ENCODE measurements around the gene TMEM171.

The TMEM171 gene

DNA sequence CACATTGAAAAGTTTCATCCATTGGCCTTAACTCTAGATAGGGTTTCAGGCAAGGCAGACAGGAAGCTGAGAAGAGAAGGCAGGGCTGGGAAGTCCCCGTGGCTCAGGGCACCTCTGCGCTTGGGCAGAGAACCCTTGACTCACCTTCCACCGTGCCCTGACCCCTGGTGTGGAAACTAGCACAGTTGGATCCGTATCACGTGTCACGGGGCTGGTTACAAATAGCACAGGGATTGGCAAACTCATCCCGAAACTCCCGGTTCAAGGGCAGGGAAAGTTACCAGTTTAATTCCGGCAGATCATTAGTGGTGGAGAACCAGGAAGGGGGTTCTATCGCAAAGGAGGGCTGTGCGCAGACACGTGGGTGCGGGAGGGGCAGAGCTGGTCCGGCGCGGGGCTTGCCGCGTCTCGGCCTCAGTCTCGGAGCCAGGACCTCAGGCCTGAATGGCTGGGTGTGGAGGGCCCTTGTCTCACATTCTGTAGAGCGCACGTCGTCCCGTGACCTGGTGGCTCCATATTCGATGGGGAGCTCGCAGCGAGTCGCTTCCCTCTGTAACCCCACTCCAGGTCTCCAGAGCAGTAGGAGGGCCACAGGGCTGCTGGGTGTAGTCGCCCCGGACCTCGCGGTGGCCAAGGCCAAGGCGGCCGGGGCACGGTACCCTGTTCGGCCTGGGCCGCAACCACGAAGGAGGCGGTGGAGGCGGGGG, 771 bp upstream of the TMEM171 start:
- FAIRE-seq = no peak
- DNase-seq (ENCODE audit: low spot score) = no peak

DNA sequence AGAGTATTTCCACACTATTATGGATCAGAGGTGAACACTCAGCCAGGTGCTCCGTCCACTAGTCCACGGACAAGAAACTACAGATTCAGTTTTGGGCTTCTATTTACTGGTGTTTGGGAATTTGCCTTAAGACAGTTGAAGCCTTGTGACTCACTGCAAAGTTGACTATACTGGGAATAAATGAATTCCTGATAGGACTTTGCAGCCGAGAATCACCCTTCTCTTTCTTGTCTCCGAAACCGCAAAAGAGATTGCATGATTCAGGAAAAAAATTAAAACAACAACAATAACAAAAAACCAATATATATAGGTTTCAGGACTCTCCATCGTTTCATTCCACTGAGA, 716 bp downstream of the TMEM171 start:
- no peak for FAIRE-seq

DNA sequence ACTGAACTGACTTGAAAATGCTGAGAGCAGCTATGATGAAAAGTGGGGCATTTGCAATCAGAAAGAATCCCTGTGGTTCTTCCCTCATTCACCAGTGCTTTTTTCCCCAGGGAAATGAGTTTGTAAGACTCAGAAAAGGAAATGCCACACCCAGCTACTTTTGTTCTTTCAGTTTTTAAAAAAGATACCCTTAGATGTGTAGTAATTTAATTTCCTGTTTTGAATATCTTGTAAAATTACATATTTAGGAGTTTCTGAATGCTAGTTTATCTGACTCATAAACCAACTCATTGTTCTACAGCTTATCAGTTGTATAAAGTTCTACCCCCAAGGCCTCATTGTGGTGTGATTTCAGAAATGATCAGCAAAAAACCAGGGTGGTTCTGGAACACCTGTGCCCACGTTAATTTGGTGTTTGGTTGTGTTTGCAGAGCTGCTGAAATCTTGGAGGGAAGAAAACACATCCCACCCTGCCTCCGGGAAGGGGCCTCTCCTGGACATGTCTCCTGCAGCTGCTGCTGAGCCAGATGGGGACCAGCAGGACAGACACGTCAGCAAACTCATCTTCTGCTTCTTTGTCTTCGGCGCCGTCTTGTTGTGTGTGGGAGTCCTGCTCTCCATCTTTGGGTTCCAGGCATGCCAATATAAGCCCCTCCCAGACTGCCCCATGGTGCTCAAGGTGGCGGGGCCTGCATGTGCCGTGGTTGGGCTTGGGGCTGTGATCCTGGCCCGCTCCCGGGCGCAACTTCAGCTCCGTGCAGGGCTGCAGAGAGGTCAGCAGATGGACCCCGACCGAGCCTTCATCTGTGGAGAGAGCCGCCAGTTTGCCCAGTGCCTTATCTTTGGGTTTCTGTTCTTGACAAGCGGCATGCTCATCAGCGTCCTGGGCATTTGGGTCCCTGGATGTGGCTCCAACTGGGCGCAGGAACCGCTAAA, 2.8 kb downstream of the TMEM171 start:
- FAIRE-seq = no peak
- no peak for DNase-seq (ENCODE audit: low spot score)

More for the DNA sequence above, 716 bp downstream of the TMEM171 start:
- DNase-seq (ENCODE audit: low spot score) = no peak

DNA sequence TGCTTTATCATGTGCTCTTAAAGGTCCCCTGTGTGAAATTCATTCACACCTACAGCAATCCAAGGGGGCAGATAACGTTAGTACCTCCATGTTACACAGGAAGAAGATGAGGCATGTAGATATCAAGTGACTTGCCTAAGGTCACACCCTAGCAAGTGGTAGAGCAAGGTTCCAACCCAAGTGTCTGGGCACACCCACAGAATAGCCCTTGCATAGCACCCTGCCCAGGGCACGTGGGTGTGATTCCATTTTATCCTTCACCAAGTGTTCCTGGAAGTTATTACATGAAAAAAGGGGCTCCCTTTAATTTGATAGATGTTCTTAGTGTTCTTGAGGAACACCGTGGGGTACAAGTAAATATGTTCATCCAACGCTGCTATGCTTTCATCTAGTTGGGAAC, 4.9 kb downstream of the TMEM171 start:
- DNase-seq (ENCODE audit: low spot score) (no peak), FAIRE-seq (no peak)

DNA sequence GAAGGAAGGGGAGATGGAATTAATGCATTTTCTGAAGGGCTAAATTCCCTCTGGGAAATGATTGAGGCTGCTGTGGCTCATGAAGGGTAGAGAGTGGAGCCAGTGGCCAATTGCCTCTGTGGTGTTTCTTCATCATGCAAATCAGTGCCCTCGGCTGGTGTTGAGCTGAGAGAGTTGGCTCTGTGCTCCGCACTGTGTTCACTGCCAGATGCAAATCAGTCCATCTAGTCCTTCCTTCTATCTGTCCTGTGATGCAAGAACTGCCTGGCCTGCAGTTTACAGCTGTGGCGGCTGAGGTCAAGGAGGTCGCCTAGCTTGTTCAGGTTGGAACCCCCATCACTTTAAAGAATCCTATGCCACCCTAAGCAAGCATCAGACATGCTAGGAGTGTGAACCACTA, 6.0 kb downstream of the TMEM171 start:
- FAIRE-seq (no peak), DNase-seq (ENCODE audit: low spot score) (no peak)

DNA sequence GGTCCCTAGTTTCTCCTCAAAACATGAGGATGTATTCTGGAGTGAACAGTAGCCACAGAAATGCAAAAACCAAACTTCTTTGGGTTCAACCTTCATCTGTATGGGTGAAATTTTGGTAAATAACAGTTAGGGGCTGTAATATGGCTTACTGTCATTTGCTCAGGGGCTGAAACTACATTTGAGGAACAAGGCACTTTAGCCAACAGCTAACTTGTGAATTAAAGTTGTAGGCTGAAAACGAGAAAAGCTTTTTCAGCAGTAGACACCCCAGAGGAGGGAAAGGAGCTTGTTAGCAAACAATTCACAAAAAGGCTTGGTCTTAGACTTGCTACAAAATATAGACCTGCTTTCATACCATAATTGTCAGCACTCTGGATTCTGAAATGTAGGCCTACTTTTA, 6.6 kb downstream of the TMEM171 start:
- FAIRE-seq = no peak
- no peak for DNase-seq (ENCODE audit: low spot score)

DNA sequence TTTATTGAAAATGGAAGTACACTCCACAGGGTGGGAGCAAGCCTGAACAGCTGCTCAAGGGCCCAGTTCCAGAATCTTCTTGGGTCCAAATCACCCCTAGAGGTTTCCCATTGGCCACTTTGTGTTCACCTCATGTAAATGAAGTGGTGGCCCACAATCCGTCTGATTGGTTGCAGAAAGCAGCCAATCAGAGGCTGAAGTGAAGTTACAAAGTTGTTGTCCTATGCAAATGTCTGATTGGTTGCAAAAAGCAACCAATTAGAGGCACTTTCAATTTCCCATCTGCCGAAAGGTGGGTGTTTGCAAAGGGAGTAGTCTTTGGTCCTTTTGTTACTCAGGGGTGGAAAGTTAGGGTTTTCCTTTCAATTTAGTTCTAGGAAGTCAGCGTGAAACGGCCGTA, 8.8 kb downstream of the TMEM171 start:
- FAIRE-seq (no peak), DNase-seq (ENCODE audit: low spot score) (no peak)

DNA sequence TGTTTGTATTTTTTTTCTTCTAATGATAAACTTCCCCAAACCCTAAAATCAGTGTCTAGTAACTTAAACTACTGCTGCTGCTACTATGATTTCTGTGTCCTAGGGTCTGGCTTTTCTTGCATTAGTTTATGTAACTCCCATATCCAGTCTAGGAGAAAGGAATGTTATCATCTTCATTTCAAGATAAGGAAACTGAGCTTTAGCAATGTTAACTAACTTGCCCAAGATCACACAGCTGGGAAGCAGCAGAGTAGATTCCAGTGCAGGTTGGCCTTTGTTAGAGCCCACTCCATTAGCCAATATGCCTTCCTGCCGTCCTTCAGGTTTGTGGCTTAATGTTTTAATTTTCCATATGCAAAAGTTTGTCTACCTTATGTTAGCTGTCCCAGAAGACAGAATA, 10.4 kb downstream of the TMEM171 start:
- no peak for DNase-seq (ENCODE audit: low spot score)
- no peak for FAIRE-seq

DNA sequence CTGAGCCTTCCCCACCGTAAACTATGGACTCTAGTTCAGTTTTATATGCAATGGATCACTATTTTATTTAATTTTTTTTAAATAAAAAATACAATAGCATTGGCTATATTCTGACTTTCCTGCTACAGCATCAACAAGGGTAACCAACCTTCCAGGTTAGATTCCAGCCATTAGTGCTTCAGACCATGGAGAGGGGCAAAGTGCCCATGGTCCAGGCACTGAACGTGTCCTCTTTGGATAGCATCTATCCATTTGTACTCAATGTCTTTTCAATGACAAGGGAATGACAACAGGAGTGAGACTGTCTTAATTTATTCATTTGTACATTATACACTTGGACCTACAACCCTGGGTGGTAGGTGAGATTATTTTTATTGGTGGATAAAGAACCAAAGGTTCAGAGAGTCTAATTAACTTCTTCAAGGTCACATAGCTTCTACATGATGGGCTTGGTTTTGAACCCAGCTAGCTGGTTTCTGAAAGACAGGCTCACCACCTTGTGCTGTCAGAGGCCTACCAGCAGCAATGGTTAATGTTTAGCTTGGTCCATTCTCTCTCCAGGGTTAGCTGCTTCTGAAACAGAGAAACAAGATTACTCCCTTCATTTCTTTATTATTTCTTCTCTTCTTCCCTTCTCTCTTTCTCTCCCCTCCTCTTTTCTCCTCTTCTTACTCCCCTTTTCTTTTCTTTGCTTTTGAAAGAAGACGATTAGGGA, 11.5 kb downstream of the TMEM171 start:
- DNase-seq (ENCODE audit: low spot score) (no peak), FAIRE-seq (no peak)

DNA sequence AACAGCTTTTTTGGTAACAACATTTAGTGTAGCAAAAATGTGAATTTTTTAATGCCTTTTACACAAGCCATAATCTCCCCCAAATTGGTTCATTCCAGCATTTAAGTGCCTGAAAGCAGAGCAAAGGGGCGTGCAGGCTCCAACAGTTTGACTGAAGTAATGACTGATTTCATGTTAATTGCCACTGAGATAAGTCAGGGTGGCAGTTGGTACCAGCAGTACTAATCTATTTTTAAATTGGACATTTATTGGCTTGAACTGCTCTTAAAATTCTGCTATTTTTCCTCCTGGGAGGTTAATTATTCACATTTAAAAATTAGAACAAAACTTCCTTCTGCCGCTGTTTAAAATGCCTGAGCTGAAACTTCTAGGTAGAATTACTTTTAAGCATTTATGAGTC, 12.4 kb downstream of the TMEM171 start:
- DNase-seq (ENCODE audit: low spot score) (no peak), FAIRE-seq (no peak)

DNA sequence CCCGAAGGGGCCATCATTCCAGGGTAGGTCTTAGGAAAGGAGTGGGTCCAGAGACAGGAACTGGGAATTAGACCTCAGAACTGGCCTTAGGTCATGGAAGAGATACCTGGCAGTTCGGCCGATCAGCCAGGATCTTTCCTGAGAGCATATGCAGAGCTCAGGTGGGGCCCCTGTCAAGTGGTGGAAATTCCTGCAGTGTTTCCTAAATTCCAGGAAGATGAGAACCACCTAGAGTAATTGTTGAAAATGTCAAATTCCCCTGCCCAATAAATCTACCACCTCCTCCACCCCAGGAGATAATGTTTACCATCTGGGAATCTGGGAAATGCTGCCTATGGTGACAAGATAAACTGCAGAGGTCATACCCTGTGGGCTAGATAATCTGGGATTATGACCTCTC, 14.6 kb downstream of the TMEM171 start:
- FAIRE-seq (no peak), DNase-seq (ENCODE audit: low spot score) (no peak)

DNA sequence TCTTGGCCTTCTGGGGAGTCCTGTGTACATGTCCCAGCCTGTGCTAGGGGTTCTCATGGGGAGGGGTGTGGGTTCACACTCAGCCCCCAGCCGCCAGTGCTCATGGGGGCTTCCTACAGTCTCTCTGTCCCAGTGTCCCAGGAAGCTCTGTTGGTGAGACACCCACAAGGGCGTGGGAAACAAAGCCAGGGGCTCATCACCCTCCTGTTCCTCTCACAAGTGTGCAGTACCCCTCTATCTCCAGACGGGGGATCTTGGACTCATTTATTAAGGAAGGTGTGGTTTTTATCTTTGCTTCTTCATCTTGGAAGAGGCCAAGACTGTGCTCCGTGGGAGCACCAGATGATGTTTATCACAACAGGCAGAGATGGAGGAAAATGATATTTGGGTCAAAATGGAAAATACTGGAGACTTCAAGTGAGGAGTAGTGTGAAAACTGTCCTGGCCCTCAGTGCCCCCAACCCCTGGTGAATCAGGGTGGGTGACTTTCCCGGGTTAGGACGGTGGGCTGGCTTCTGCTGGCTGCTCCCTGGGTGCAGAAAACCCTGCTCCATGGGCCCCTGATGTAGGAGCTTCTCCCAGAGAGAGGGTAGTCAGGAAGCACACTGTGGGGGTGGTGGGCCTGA, 15.2 kb downstream of the TMEM171 start:
- FAIRE-seq (no peak), DNase-seq (ENCODE audit: low spot score) (no peak)

DNA sequence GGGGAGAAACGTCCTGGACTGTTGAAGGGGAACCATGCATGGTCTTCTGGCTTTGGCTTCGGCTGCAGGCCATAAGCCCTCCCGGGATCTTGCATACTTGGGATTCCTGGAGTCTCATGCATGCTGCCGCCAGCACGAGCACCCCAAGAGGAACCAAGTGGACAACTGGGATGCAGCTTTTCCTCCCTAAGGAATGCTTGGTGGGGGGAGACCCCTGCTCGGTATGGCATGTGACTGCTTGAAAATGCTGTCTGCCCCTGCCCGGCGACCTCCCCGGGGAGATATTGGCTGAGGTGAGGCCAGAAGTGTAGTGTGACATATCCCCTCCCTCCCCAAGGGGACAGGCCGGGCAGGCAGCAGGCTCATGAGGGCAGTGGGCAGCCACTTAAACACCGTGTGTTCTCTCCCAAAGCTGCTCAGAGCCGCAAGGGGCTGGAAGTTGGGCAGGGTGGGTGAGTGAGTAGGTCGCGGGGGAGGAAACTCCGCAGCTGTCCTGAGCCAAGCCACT, 15.7 kb downstream of the TMEM171 start:
- FAIRE-seq (no peak), DNase-seq (ENCODE audit: low spot score) (no peak)

DNA sequence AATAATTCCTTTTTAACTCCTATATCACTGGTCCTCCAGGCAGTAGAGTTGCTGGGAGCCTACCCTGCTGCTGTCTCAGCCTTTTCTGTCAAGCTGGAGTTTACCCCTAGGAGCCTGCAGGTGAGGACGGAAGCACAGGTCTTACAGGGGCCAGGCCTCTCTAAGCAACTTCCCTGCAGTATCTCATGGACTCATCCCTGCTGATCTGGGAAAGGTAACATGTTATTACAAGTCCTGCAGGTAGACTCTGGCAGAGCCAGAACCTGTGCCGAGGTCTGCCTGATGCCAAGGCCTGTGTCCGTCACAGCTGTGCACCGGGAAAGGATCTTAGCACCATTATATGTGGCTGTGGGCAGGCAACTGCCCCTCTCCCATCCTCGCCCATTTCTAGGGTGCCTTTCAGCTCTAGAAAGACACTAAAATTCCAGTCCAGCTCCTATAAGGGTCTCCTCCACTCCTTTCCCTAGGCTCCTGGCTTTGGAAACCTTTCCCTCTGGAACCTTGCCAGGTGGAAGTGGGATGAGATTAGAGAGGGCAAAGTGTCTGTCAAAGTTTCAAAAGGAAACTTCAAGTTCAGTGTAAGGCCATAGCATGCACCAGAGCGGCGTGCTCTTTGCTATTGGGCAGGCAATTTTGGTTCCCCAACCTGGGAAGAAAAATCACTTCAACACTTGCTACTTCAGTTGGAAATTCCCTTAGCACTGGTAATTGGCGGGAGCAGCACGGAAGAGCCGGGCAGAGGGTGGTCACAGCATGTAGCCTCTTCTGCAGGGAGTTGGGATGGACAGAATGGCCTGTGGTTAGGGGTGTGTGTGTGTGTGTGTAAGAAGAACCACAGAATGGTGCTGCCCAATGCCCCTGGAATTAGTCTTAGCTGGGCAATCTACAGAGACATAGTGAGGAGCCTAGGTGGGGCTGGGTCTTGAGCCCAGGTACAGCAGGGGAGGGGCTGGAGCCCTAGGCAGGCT, 17.5 kb downstream of the TMEM171 start:
- no peak for DNase-seq (ENCODE audit: low spot score)
- FAIRE-seq = no peak

DNA sequence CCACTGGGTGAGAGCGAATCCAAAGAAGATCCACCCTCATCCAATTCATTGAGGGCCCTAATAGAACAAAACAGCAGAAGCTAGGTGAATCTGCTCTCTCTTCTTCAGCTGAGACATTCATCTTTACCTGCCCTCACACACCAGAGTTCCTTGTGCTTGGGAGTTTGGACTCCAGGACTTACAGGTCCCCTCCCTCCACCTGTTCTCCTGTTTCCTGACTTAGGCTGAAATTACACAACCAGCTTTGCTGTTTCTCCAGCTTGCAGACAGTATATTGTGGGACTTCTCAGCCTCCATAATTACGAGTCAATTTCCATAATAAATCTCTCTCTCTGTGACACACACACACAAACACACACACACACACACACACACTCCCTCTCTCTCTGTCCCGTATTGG, 19.1 kb downstream of the TMEM171 start:
- no peak for FAIRE-seq
- no peak for DNase-seq (ENCODE audit: low spot score)

DNA sequence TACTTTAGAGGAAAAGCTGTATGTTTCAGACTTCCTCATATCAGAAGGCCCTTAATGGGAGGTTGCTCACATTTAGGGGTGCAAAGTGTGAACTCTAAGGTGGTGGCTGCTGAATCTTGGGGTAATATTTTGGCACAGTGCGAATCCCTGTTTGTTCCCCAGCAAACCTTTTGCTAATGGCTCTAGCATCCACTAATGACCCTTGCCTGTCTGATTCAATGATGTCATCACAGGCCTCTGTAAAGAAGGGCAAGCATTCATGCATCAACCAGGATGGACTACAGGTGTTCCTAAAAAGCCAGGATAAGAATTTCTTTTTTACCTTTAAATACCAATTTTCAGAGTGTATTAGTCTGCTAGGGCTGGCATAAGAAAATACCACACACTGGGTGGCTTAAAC, 20.4 kb downstream of the TMEM171 start:
- no peak for DNase-seq (ENCODE audit: low spot score)
- no peak for FAIRE-seq

DNA sequence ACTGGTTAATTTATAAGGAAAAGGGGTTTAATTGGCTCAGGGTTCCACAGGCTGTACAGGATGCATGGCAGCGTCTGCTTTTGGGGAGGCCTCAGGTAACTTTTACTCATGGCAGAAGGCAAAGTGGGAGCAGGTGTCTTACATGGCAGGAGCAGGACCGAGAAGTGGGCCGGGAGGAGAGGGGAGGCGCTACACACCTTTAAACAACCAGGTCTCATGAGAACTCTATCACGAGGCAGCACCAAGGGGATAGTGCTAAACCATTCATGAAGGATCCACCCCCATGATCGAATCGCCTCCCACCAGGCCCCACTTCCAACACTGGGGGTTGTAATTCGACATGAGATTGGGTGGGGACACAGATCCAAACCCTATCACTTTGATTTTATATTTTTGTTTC, 21.7 kb downstream of the TMEM171 start:
- no peak for FAIRE-seq
- DNase-seq (ENCODE audit: low spot score) = no peak

DNA sequence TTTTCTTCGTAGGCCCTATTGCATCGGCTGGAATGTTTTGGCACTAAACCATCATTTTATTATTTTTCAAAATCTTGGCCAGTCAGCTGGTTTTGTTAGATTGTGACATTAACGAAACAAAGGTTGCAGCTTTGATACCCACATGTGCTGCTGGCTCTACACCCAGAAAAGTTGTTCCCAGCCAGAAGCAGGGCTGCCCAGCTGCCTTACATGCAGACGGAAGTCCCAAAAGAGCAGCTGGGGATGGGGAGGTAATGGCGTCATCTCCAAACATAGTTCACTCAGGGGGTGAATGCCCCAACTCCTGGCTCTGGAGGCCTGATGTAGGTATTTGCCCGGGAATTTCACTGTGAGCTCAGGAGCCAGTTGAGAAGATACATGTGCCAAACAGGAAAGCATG, 23.3 kb downstream of the TMEM171 start:
- no peak for DNase-seq (ENCODE audit: low spot score)
- FAIRE-seq = no peak

DNA sequence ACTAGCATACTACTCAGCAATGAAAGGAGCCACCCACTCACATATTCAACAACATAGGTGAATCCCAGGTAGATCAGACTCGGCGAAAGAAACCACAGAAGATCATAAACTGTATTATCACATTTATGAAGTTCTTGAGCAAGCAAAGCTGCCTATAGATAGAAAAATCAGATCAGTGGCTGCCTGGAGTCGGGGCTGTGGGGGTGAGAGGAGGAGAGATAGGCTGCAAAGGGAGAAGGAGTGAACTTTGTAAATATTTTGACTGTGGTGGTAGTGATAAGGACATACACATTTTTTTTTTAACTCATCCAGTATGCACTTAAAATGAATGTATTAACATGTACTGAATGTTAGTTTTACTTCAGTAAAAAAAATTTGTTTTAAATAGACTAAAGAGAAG, 29.2 kb downstream of the TMEM171 start:
- no peak for DNase-seq (ENCODE audit: low spot score)
- FAIRE-seq = no peak

DNA sequence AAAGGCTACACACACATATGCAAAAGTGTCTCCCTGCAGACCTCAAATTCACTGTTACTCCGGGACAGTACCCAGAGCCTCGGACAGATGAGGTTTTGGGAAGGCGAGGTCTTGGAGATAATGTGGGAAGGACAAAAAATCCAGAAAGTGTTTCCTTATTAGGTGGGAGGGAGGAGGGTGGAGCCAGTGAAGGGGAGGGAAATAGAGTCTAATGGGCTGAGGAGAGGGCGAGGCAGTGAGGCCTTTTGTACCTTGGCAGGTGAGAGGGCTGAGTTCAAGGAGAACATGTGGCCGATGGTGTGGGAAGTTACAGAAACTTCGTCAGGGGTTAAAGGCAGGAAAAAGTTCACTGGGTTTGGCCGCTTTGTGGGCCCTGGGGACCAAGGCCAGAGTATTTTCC, 30.5 kb downstream of the TMEM171 start:
- FAIRE-seq = no peak
- DNase-seq (ENCODE audit: low spot score) = no peak

Data from urothelium cell line (cell line).